Loucy (cell line): Measurements from ENCODE around the gene ADIPOQ.
"Not testable (repeated sequence)": the region's sequence is repeated elsewhere in the genome, so short reads cannot be mapped to it uniquely, and the experiment has no call there.

ENCODE experiments used
- H2AFZ ChIP-seq: fragments of 200-600 bp; sonication (generic); 2 replicates; pipeline ENCODE4 v1.6.0; 2016; ENCODE audit warnings: antibody characterized with exemption, mild to moderate bottlenecking, low read length, moderate library complexity
- H3F3A ChIP-seq: fragments of 200-600 bp; 2 replicates; pipeline ENCODE4 v1.6.0; 2016; ENCODE audit warnings: antibody characterized with exemption, low read depth, mild to moderate bottlenecking
- H3K27me3 ChIP-seq: fragments of 200-600 bp; sonication (generic); 2 replicates; pipeline ENCODE4 v1.6.1; 2014; ENCODE audit warnings: low read length, mild to moderate bottlenecking; ENCODE audit not compliant: insufficient read depth, poor library complexity, severe bottlenecking
- H3K36me3 ChIP-seq: fragments of 200-600 bp; sonication (generic); 2 replicates; pipeline ENCODE4 v1.6.1; 2016; ENCODE audit warnings: low read length; ENCODE audit not compliant: insufficient read depth
- H3K4me1 ChIP-seq: fragments of 200-600 bp; sonication (generic); 2 replicates; pipeline ENCODE4 v1.5.1; 2014; ENCODE audit warnings: low read length, mild to moderate bottlenecking; ENCODE audit not compliant: insufficient read depth, poor library complexity, severe bottlenecking
- H3K4me2 ChIP-seq: fragments of 200-600 bp; sonication (generic); 2 replicates; pipeline ENCODE4 v1.6.0; 2014; ENCODE audit warnings: antibody characterized with exemption, low read length, low read depth, mild to moderate bottlenecking; ENCODE audit not compliant: poor library complexity, severe bottlenecking
- H3K4me3 ChIP-seq: fragments of 200-600 bp; sonication (generic); 2 replicates; pipeline ENCODE4 v1.5.1; 2014; ENCODE audit warnings: low read length, mild to moderate bottlenecking, mixed read lengths; ENCODE audit not compliant: poor library complexity, severe bottlenecking
- H3K79me2 ChIP-seq: fragments of 200-600 bp; sonication (generic); 2 replicates; pipeline ENCODE4 v1.6.1; 2014; ENCODE audit warnings: low read length; ENCODE audit not compliant: insufficient read depth
- H3K9ac ChIP-seq: fragments of 200-600 bp; sonication (generic); 2 replicates; pipeline ENCODE4 v1.6.0; 2014; ENCODE audit warnings: mild to moderate bottlenecking, low read depth, low read length, moderate library complexity; ENCODE audit not compliant: poor library complexity, severe bottlenecking
- H3K9me2 ChIP-seq: fragments of 200-600 bp; sonication (generic); replicated peaks from 2 replicates; pipeline ENCODE4 v1.6.1; 2016; ENCODE audit warnings: low read depth, low read length, mixed read lengths
- H3K9me3 ChIP-seq: fragments of 200-600 bp; sonication (generic); 2 replicates; pipeline ENCODE4 v1.6.1; 2014; ENCODE audit warnings: mild to moderate bottlenecking, antibody characterized with exemption, low read length, low read depth; ENCODE audit not compliant: insufficient read depth
- H4K20me1 ChIP-seq: fragments of 200-600 bp; sonication (generic); 2 replicates; pipeline ENCODE4 v1.6.0; 2014; ENCODE audit warnings: antibody characterized with exemption, low read length, mild to moderate bottlenecking; ENCODE audit not compliant: insufficient read depth, poor library complexity, severe bottlenecking
- CTCF ChIP-seq: fragments of 200-600 bp; sonication (generic); conservative IDR thresholded peaks from 2 replicates; pipeline ENCODE4 v1.5.1; 2014; ENCODE audit warnings: mild to moderate bottlenecking, antibody characterized with exemption, low read length
- EZH2phosphoT487 ChIP-seq: fragments of 200-600 bp; IDR thresholded peaks from 2 replicates; pipeline ENCODE4 v1.6.1; 2018; ENCODE audit warnings: antibody characterized with exemption, mild to moderate bottlenecking, moderate library complexity, borderline replicate concordance

The ADIPOQ gene

GRCh38 chr3:186802701-186803100 lies 39.8 kb upstream of the ADIPOQ start:
- H3K9ac ChIP-seq: no peak overlapping the region
- H3K36me3 ChIP-seq: peaks cover 17% of the 10 kb centered on the region; the same call in 1 of the 2 replicates
- no peaks in the 10 kb centered on the region for H3K27me3 ChIP-seq
- no peak overlapping the region for H3K4me3 ChIP-seq
- no peak overlapping the region for H3K4me2 ChIP-seq
- no peak overlapping the region for H2AFZ ChIP-seq
- peaks cover 22% of the 10 kb centered on the region for H4K20me1 ChIP-seq
- H3K9me2 ChIP-seq: no peaks in the 10 kb centered on the region
- H3K4me1 ChIP-seq: peaks cover 49% of the 10 kb centered on the region
- TF ChIP-seq CTCF (no peak), EZH2phosphoT487 (no peak)
- no peaks in the 10 kb centered on the region for H3K9me3 ChIP-seq
- peaks cover 73% of the 10 kb centered on the region for H3K79me2 ChIP-seq
- H3F3A ChIP-seq: no peaks in the 10 kb centered on the region

DNA sequence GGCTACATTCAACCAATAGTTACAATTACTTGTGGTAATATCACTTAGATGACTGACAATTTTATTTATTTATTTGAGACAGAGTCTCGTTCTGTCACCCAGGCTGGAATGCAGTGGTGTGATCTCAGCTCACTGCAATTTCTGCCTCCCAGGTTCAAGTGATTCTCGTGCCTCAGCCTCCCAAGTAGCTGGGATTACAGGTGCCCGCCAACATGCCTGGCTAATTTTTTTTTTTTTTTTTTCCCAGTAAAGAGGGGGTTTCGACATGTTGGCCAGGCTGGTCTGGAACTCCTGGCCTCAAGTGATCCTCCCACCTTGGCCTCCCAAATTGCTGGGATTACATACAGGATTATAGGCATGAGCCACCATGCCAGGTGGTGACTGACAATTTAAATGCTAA lies 39.1 kb upstream of the ADIPOQ start:
- not testable (repeated sequence) for H3K9me3 ChIP-seq, H3K4me2 ChIP-seq, H3K9me2 ChIP-seq, H3K9ac ChIP-seq, H2AFZ ChIP-seq, H3K27me3 ChIP-seq, H3K4me3 ChIP-seq, H3F3A ChIP-seq
- Histone ChIP-seq H3K79me2 (peaks cover 65% of the 10 kb centered on the region), H3K36me3 (peaks cover 10% of the 10 kb centered on the region; the same call in 1 of the 2 replicates), H3K4me1 (peaks cover 45% of the 10 kb centered on the region), H4K20me1 (peaks cover 15% of the 10 kb centered on the region)

DNA sequence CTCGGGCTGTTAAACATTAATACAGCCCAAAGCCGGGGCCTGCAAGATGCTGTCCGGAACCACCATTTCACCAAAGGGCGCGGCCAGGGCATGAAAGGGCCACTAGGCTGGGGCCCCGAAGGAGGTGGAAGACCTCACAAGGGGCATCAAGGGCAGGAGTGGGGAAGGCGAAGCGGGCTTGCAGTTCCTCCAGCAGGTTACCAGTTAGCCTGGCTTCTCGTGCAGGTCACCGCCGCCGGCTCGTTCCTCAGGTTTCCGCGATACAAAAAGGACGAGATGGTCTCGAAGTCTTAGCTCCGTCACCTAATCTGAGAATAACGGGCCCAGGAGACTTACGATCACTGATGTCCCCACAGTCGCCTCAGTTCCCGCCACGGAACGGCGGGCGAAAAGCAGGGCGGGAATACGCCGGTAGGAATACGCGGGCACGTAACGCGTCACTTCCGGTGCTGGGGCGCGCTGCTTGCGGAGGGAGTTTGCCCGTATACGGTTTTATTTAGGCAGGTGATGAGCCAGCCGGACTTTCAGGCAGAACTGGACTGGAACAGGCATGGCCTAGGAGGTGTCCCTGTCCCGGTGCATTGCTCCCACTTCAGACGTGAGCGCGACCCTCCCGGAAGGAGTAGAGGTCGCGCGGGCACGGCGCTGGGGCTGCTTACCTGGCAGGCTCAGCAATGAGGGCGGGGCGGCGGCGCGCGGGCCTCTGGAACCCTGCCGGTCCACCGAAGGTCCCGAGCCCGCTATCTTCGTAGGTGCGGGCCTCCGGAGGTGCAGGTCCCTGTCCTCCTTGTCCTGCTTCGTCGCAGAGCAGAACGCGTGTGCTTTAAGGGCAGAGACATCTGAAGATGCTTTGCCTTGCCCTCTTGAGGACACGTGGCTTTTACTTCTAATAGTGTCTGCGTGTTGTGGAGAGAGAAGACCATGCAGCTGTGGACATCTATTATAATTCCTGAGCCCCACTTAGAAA lies 36.1 kb upstream of the ADIPOQ start, which contains the start of gene RFC4:
RFC4 (minus strand) TSS at position 394 of the 967 bp plus-strand sequence. CDS start 1,769 bp downstream, outside the sequence.
- Histone ChIP-seq H3K9me3 (no peaks in the 10 kb centered on the region), H2AFZ (peak within 1 kb of the TSS; percentile 83)
- TF ChIP-seq CTCF (no peak), EZH2phosphoT487 (no peak)

More for the DNA sequence above, 36.1 kb upstream of the ADIPOQ start, which contains the start of gene RFC4:
- H3K9ac ChIP-seq: peak within 1 kb of the TSS; percentile 92
- peak within 1 kb of the TSS; percentile 80 for H3K4me2 ChIP-seq
- H3K4me1 ChIP-seq: peaks cover 27% of the 10 kb centered on the region
- no peaks in the 10 kb centered on the region for H3F3A ChIP-seq
- H3K27me3 ChIP-seq: no peaks in the 10 kb centered on the region
- H3K36me3 ChIP-seq: no peaks in the 10 kb centered on the region; the same call in 1 of the 2 replicates
- peaks cover 4% of the 10 kb centered on the region for H4K20me1 ChIP-seq
- peaks cover 43% of the 10 kb centered on the region for H3K79me2 ChIP-seq
- H3K4me3 ChIP-seq: peak within 1 kb of the TSS; percentile 79
- H3K9me2 ChIP-seq: no peaks in the 10 kb centered on the region
